K562 (cell line): Measurements from ENCODE around the gene CCDC90B. TPM values are rescaled to one million over a fixed set of nuclear protein-coding genes. Genes with fewer than 3 reads are reported as not detected.
"Not testable (repeated sequence)": the region's sequence is repeated elsewhere in the genome, so short reads cannot be mapped to it uniquely, and the experiment has no call there.

ENCODE experiments used
- ATAC-seq: fragments of 200-7000 bp; cut with Tn5 transposase; 3 replicates; pipeline ENCODE4 v1.9.1; 2020; ENCODE audit warnings: moderate library complexity
- BruUV-seq: library from RNA; stranded (reverse); fragments of 400-500 nt; replicated peaks from 2 replicates; lab custom pipeline; 2021; lab: Mats Ljungman, UMichigan
- CTCF ChIA-PET: fragments of 300-600 bp; formaldehyde crosslinking; extraction: SDS; loops from one replicate; lab custom pipeline; 2021; ENCODE audit warnings: low intra/inter-chr PET ratio; lab: Yijun Ruan, JAX
- POLR2A ChIA-PET: fragments of 300-600, 350-650 bp; sonication (Branson Sonifier 250); formaldehyde crosslinking; extraction: SDS; loops from one replicate; lab custom pipeline; 2021; ENCODE audit warnings: antibody characterized with exemption, inconsistent platforms; lab: Yijun Ruan, JAX
- DNase-seq, 4 experiments: peaks; one replicate each; pipeline versions ENCODE4 v3.0.0 to v3.0.0-alpha.2; 2011 to 2018; ENCODE audit warnings: low spot score in 3 of 4, mixed read lengths in 3 of 4; ENCODE audit errors: extremely low read depth in 1 of 4
- FAIRE-seq: peaks from 2 replicates; lab custom pipeline; 2011; peaks lifted over from hg19 to GRCh38; lab: Jason Lieb, UNC
- H2AFZ ChIP-seq: 2 replicates; pipeline ENCODE4 v1.6.0; 2011; ENCODE audit warnings: low read depth, low read length, control low read depth, inconsistent platforms
- H3K27ac ChIP-seq: fragments of 200-600 bp; 3 replicates; pipeline ENCODE4 v1.8.0; 2011; ENCODE audit warnings: low read depth, mild to moderate bottlenecking, control low read depth, inconsistent platforms, low read length, moderate library complexity, mixed read lengths; ENCODE audit errors: extremely low read depth
- H3K27me3 ChIP-seq, 2 experiments: fragments of 300-600 bp in 1 of 2; 2 replicates in 1 of 2; 3 replicates in 1 of 2; pipeline versions ENCODE4 v1.6.0 to v1.8.0; 2011; ENCODE audit warnings: inconsistent platforms in 2 of 2, low read length in 2 of 2, mild to moderate bottlenecking in 1 of 2, mixed read lengths in 1 of 2, moderate library complexity in 1 of 2; ENCODE audit not compliant: control insufficient read depth in 2 of 2, insufficient read depth in 2 of 2
- H3K36me3 ChIP-seq: fragments of 300-600 bp; 3 replicates; pipeline ENCODE4 v1.8.0; 2011; ENCODE audit warnings: mild to moderate bottlenecking, low read length, inconsistent platforms; ENCODE audit not compliant: control insufficient read depth, insufficient read depth
- H3K4me1 ChIP-seq, 2 experiments: fragments of 200-600 bp in 1 of 2; replicated peaks in 1 of 2; 2 replicates in 1 of 2; 3 replicates in 1 of 2; pipeline versions ENCODE4 v1.5.1 to v1.8.0; 2011; ENCODE audit warnings: inconsistent platforms in 2 of 2, low read length in 2 of 2, mild to moderate bottlenecking in 1 of 2, mixed read lengths in 1 of 2, moderate library complexity in 1 of 2; ENCODE audit not compliant: control insufficient read depth in 2 of 2, insufficient read depth in 2 of 2
- H3K4me2 ChIP-seq: 2 replicates; pipeline ENCODE4 v1.6.1; 2011; ENCODE audit warnings: low read length, control low read depth, inconsistent platforms, mixed read lengths; ENCODE audit not compliant: insufficient read depth
- H3K4me3 ChIP-seq: fragments of 200-600 bp; sonication (generic), shearing (Covaris generic); 2 replicates; pipeline ENCODE4 v1.5.1; 2016; ENCODE audit warnings: control low read depth, inconsistent platforms
- H3K79me2 ChIP-seq: fragments of 200-600 bp; 3 replicates; pipeline ENCODE4 v1.8.0; 2011; ENCODE audit warnings: low read length, inconsistent platforms; ENCODE audit not compliant: control insufficient read depth, insufficient read depth
- H3K9ac ChIP-seq, 2 experiments: 2 replicates each; pipeline versions ENCODE4 v1.6.0 to v1.6.1; 2011; ENCODE audit warnings: low read depth in 2 of 2, low read length in 2 of 2, control low read depth in 1 of 2, inconsistent platforms in 1 of 2, mild to moderate bottlenecking in 1 of 2, mixed read lengths in 1 of 2; ENCODE audit not compliant: insufficient read depth in 1 of 2
- H3K9me1 ChIP-seq: one replicate; pipeline ENCODE4 v1.6.0; 2011; ENCODE audit warnings: inconsistent platforms, mild to moderate bottlenecking, low read length, moderate library complexity; ENCODE audit not compliant: control insufficient read depth, insufficient read depth
- H3K9me3 ChIP-seq: replicated peaks from 2 replicates; pipeline ENCODE4 v1.5.1; 2011; ENCODE audit warnings: low read depth, low read length, inconsistent platforms; ENCODE audit not compliant: control insufficient read depth, insufficient read depth
- H4K20me1 ChIP-seq: replicated peaks from 2 replicates; pipeline ENCODE4 v1.6.1; 2011; ENCODE audit warnings: low read length, inconsistent platforms, mixed read lengths; ENCODE audit not compliant: control insufficient read depth, insufficient read depth
- CEBPG ChIP-seq, 3 experiments: fragments of 200-800 bp in 1 of 3; sonication (Bioruptor generic) in 1 of 3; sonication (generic) in 1 of 3; formaldehyde crosslinking in 1 of 3; IDR thresholded peaks in 2 of 3; conservative IDR thresholded peaks in 1 of 3; 2 replicates each; pipeline versions ENCODE4 v1.6.1 to v1.8.0; 2016 to 2022; ENCODE audit warnings: missing compliant biosample characterization in 2 of 3, missing genetic modification characterization in 2 of 3, mild to moderate bottlenecking in 1 of 3, missing genetic modification reagents in 1 of 3
- KLF13 ChIP-seq: fragments of 450-650 bp; IDR thresholded peaks from 2 replicates; pipeline ENCODE4 v1.6.1; 2016; ENCODE audit warnings: missing genetic modification characterization, low read depth, mild to moderate bottlenecking, missing compliant biosample characterization, moderate library complexity, borderline replicate concordance
- MYC ChIP-seq, 2 experiments: fragments of 250-450 bp in 1 of 2; sonication (Bioruptor Pico) in 1 of 2; IDR thresholded peaks; 2 replicates each; pipeline versions ENCODE4 v1.5.1 to v1.6.1; 2012 to 2021; ENCODE audit warnings: low read depth in 2 of 2, borderline replicate concordance in 1 of 2, improper control_type of control experiment in 1 of 2, low read length in 1 of 2, mild to moderate bottlenecking in 1 of 2, moderate library complexity in 1 of 2
- WGBS: fragments of 100-300 bp; shearing (Covaris generic); methylation state at CpG from one replicate; pipeline ENCODE4 v1.1.6; 2016; ENCODE audit warnings: low coverage, mixed read lengths; ENCODE audit not compliant: insufficient coverage; ENCODE audit errors: missing lambda C conversion rate; 5-methylcytosine and 5-hydroxymethylcytosine counted together
- in situ Hi-C: fragments of 300-500 bp; cut with MboI; formaldehyde crosslinking; loops from 4 replicates; pipeline ENCODE4 v1.15.0; 2018; ENCODE audit warnings: inconsistent platforms, mixed read lengths
- intact Hi-C: fragments of 100-400 bp; cut with micrococcal nuclease; formaldehyde crosslinking; loops from 2 replicates; pipeline ENCODE4 v1.14.2; 2022
- polyA plus RNA-seq, 8 experiments: library from polyadenylated mRNA; depleted of rRNA in 4 of 8; stranded (reverse) in 5 of 8; unstranded in 3 of 8; fragments of >200 nt; fragmentation: Nextera tagmentation in 2 of 8; fragmentation: Illumina TruSeq in 1 of 8; extraction: Ambion mirVana in 2 of 8; extraction: Trizol in 1 of 8; gene quantifications; 2 replicates each; pipeline versions ENCODE4 v1.2.1 to v1.2.3, GENCODE V29; 2011 to 2014; ENCODE audit warnings: inconsistent platforms in 1 of 8, missing spikeins in 1 of 8
- total RNA-seq, 7 experiments: library from RNA; depleted of rRNA in 6 of 7; stranded (reverse); fragments of >200 nt in 6 of 7; fragmentation: Illumina TruSeq in 2 of 7; extraction: Trizol in 2 of 7; gene quantifications; 2 replicates each; pipeline versions ENCODE4 v1.2.1 to v1.2.3, GENCODE V29; 2011 to 2021; ENCODE audit warnings: low replicate concordance in 1 of 7
- TF ChIP-seq, protein P1 (sequence below): fragments of 450-650 bp; IDR thresholded peaks from 2 replicates; pipeline ENCODE4 v1.6.1; 2016

Gene CCDC90B
- total and polyA plus RNA-seq, 9 of the 15 experiments (the other 6 are each of a cell fraction or from before 2014, with no cell fraction given) = 26.6 to 63.6 (median 51.8) TPM

DNA sequence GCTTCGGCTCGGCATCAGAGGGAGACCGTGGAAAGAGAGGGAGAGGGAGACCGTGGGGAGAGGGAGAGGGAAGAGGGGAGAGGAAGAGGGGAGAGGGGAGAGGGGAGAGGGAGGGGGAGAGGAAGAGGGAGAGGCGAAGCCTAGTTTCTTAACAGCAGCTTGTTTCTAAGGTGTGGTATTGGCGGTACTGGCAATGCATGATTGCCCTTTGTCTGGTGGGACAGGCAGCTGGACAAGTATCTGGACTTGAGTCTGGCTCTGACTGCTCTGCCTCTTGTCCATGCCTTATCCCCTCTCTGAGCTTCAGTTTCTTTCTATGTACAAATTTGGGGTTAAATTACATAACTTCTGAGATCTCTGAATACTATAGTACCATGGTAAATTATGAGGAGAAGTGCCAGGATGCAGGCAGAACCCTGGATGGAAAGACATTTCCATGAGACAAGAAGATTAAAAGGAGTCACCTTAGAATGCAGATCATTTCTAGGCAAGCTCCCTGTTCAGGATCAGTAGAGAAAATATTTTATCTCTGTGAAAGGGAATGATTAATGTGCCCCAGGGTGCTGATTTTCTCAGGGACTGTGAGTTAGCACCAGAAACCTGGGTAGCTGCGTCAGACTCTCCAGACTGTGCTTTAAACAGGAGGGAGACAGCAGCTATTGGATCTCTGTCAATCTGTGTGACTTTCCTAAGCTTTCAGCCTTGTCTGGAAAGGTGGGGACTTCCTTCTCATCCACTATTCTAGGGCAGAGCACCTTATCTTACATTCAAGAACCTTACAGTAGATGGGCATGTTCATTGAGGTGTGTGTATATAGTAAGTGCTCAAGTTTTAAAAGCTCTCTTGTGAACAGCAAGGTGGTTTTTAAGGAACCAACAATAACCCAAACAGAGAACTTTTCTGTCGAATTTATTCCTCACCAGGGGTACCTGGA lies 31.9 kb upstream of the CCDC90B start (continued):
- TF ChIP-seq CEBPG (CRISPR knock-in tag; IDR thresholded peaks at IDR 0.05) (no peak), CEBPG (tag; conservative IDR thresholded peaks at IDR 0.05 in 1 of 2, IDR thresholded peaks at IDR 0.05 in 1 of 2) (no peak), MYC (IDR thresholded peaks at IDR 0.05; ENCODE audit: low read depth, low read length) (no peak), MYC (CRISPR knock-in tag; IDR thresholded peaks at IDR 0.05; ENCODE audit: borderline replicate concordance, low read depth) (no peak), KLF13 (tag) (no peak)
- TF ChIP-seq, protein P1, sequence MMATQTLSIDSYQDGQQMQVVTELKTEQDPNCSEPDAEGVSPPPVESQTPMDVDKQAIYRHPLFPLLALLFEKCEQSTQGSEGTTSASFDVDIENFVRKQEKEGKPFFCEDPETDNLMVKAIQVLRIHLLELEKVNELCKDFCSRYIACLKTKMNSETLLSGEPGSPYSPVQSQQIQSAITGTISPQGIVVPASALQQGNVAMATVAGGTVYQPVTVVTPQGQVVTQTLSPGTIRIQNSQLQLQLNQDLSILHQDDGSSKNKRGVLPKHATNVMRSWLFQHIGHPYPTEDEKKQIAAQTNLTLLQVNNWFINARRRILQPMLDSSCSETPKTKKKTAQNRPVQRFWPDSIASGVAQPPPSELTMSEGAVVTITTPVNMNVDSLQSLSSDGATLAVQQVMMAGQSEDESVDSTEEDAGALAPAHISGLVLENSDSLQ = no peak
- TF ChIP-seq, all 486 proteins: peak for 0

DNA sequence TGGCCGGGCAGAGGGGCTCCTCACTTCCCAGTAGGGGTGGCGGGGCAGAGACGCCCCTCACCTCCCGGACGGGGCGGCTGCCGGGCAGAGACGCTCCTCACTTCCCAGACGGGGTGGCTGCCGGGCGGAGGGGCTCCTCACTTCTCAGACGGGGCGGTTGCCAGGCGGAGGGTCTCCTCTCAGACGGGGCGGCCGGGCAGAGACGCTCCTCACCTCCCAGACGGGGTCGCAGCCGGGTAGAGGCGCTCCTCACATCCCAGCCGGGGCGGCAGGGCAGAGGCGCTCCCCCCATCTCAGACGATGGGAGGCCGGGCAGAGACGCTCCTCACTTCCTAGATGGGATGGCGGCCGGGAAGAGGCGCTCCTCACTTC lies 30.7 kb upstream of the CCDC90B start:
- DNase-seq, POLR2A ChIA-PET, H3K27ac ChIP-seq, H3K4me3 ChIP-seq, BruUV-seq, H3K9me1 ChIP-seq, H3K4me2 ChIP-seq, in situ Hi-C loops, H3K9ac ChIP-seq, intact Hi-C loops, H3K79me2 ChIP-seq, H2AFZ ChIP-seq, H3K9me3 ChIP-seq, H3K4me1 ChIP-seq, H4K20me1 ChIP-seq, H3K36me3 ChIP-seq, ATAC-seq, CTCF ChIA-PET, FAIRE-seq, H3K27me3 ChIP-seq: not testable (repeated sequence)
- WGBS = 80% methylated on average over 4 of the region's 31 CpGs

DNA sequence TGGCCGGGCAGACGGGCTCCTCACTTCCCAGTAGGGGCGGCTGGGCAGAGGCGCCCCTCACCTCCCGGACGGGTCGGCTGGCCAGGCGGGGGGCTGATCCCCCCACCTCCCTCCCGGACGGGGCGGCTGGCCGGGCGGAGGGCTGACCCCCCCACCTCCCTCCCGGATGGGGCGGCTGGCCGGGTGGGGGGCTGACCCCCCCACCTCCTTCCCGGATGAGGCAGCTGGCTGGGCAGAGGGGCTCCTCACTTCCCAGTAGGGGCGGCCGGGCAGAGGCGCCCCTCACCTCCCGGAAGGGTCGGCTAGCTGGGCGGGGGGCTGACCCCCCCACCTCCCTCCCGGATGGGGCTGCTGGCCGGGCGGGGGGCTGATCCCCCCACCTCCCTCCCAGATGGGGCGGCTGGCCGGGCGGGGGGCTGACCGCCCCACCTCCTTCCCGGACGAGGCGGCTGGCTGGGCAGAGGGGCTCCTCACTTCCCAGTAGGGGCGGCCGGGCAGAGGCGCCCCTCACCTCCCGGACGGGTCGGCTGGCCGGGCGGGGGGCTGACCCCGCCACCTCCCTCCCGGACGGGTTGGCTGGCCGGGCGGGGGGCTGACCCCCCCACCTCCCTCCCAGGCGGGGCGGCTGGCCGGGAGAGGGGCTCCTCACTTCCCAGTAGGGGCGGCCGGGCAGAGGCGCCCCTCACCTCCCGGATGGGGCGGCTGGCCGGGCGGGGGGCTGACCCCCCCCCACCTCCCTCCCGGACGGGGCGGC lies 30.2 kb upstream of the CCDC90B start:
- BruUV-seq = not testable (repeated sequence)

More for the DNA sequence above, 30.2 kb upstream of the CCDC90B start:
- CTCF ChIA-PET, H3K4me2 ChIP-seq, H3K4me3 ChIP-seq, POLR2A ChIA-PET, H3K9ac ChIP-seq, H3K27me3 ChIP-seq, intact Hi-C loops, H3K9me3 ChIP-seq, H3K36me3 ChIP-seq, H3K4me1 ChIP-seq, ATAC-seq, H3K27ac ChIP-seq, in situ Hi-C loops, H4K20me1 ChIP-seq, FAIRE-seq, H3K79me2 ChIP-seq, H3K9me1 ChIP-seq, DNase-seq, H2AFZ ChIP-seq: not testable (repeated sequence)
- 40% methylated on average over 2 of the region's 59 CpGs for WGBS
